HG03196 (cell line): Measurements from ENCODE around the gene MAD1L1.
"Not testable (repeated sequence)": the region's sequence is repeated elsewhere in the genome, so short reads cannot be mapped to it uniquely, and the experiment has no call there.

Experiments
- ATAC-seq: cut with Tn5 transposase; IDR thresholded peaks from one replicate; pipeline ENCODE4 v1.9.1; 2021; ENCODE audit not compliant: unreplicated experiment

The MAD1L1 gene

DNA sequence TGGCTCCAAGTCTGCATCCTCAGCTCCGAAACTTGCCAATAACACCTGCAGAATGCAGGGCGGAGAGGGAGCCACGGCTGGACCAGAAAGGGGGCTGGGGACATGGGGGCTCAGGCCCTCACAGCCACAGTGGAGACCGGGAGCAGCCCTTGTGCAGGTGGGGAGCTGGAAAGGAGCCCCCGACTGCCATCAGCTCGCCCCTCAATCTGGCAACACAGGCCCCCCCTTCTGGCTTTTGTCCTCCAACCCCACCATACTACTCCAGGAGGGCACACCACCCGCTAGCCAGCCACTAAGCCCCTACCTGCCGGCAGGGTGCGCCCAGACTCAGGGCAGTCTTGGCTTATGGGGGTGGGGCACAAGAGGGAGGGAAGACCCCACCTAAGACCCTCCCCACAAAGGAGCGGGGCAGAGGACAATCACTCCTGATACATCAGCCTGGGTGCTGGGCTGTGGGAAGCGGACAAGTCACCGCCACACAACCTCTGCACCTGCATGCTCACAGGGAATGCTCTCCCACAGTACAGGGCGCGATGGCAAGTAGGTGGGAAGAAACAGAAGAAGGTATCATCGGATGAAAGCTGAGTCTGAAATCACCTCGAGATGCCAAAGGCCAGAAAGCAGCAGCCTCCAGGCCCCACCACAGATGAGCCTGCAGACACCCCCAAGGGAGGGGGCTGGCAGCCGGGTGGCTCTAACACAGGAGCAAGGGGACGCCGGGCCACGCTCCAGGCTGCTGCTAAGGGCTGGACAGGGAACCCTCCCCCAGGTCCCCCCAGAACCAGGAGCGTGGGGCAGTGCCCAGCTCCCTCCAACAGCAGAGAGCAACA lies 297.4 kb downstream of the MAD1L1 start:
- ATAC-seq = no peak

DNA sequence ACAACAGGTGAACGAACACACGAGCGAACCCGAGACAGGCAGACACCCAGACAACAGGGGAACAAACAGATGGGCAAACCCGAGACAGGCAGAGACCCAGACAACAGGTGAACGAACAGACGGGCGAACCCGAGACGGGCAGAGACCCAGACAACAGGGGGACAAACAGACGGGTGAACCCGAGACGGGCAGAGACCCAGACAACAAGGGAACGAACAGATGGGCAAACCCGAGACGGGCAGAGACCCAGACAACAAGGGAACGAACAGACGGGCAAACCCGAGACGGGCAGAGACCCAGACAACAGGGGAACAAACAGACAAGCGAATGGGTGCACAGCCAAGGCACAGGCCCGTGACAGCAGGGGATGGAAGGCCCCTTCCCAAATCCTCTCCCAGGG lies 298.0 kb downstream of the MAD1L1 start:
- ATAC-seq = no peak

DNA sequence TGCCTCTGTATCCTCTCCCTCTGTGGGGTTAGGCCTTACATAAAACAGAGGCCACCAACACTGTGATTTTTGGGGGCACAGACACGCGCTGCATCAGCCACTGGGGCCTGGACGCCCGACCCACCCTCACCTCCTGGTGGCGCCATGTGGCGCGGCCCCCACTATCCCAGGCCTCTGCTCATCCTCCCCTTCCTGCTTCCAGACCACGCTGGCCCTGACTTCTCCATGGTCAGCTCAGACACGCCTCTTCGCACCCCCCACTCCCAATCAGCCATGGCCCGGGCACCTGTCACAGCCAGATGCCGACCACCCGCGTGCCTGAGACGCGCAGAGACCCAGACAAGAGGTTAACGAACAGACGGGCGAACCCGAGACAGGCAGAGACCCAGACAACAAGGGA lies 298.7 kb downstream of the MAD1L1 start:
- ATAC-seq = no peak

DNA sequence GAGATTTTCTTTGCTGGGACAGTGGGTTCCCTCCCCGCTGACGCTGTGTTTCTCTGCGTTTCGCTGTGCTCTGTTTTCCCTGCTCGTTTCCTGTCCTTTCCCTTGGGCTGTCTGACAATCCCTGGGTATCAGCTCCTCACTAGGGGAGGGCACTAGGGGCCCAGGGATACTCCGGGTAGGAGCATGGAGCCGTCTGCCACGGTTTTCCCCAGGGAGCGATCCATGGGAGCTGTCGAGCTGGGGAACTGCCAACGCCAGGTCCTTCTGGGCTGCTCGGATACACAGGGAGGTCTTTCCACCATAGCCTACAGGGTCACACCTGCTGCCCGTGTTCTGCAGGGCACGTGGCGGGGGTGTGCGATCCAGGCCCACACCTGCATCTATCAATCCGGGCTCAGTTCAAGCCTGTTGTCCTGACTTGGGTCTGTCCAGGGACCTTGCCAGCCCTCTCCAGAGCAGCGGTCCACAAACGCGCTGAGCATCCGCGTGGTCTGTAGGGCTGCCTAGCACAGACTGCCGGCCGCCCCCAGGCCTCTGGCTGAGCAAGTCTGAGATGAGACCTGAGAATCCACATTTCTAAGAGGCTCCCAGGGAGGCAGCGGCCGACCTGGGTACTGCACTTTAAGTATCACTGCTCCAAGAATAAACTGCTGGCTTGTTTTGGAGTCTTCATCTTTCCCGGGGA lies 299.5 kb downstream of the MAD1L1 start:
- ATAC-seq = no peak

DNA sequence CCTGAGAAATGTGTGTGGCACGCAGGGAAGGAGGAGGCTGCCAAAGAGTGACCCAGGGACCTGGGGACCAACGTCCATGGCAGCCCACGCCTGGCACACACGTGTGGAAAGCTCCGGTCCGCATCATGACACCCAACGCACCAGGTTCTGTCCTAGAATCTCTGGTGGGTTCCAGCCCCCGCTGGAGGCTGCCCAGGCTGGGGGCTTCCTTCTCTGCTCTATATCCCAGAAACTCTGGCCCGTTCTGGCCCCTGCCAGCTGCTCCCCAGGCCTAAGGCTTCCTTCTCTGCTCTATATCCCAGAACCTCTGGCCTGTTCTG lies 300.8 kb downstream of the MAD1L1 start:
- ATAC-seq = no peak

DNA sequence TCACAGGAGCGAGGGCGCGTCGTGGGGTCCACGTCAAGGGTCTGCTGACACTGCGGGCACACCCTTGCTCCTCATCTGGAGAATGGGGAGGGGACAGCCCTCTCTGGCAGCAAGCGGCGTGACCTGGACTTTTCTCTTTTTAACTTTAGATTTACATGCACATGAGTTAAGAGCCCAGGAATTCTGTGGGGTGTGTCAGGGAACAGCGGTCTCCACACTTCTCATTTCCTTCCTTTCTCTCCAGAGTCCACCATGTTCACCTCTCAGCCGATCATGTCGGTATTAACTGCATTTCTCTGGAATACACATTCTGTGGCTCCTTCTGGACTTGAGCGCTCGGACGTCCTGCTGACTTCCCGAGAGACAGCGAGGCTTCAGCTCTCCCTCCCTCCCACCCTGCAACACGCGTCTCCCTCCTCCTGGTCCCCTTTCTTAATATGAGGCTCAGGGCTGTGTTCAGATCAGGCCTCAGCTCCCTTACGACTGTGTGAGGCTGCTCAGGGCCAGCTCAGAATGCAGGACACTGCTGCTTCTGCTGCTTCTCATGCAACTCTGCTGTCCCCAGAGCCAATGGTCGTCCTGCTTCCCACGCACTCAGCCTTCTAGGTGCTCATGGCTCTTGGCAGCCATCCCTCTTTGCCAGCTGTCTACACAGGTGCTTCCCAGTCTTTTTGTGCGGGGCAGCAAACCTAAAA lies 301.3 kb downstream of the MAD1L1 start:
- no peak for ATAC-seq

DNA sequence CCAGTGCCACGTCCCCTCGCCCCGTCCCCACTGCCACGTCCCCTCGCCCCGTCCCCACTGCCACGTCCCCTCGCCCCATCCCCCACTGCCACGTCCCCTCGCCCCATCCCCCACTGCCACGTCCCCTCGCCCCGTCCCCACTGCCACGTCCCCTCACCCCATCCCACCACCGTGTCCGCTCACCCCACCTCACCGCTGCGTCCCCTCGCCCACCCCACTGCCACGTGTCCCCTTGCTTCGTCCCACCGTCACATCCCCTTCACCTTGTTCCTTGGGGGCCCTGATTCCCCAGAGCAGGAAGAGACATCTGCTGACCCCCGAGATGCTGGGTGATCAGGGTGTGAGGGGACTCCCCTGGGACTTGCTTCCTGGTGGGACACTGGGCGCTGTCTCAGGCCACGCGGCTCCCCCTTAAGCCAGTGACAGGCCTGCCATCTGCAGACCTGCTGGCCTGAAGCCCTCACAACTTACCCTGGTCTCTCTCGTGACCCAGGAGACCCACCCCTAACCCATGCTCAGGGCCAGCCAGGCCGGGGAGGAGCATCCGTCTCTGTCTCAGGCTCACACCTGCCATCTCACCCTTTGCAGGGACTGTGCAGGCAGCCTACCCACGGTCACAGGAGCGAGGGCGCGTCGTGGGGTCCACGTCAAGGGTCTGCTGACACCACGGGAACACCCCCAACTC lies 302.2 kb downstream of the MAD1L1 start:
- no peak for ATAC-seq

DNA sequence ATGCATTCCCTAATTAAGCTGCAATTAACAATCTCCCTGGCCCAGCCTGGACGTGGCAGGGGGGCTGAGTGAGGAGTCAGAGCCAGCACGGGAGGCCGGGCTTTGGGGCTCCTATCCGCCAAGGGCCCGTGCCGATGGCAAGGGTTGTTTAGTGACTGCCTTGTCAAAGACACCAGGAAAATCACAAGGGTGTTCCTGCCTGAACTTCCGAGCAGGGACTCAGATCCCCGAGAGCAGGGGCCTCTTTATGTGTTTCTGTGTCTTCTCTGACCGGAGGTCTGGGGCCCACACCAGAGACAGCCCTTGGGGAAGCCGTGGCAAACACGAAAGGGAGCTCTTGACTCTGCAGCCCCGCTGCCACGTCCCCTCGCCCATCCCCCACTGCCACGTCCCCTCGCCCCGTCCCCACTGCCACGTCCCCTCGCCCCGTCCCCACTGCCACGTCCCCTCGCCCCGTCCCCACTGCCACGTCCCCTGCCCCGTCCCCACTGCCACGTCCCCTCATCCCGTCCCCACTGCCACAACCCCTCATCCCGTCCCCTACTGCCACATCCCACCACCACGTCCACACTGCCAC lies 303.3 kb downstream of the MAD1L1 start:
- not testable (repeated sequence) for ATAC-seq

DNA sequence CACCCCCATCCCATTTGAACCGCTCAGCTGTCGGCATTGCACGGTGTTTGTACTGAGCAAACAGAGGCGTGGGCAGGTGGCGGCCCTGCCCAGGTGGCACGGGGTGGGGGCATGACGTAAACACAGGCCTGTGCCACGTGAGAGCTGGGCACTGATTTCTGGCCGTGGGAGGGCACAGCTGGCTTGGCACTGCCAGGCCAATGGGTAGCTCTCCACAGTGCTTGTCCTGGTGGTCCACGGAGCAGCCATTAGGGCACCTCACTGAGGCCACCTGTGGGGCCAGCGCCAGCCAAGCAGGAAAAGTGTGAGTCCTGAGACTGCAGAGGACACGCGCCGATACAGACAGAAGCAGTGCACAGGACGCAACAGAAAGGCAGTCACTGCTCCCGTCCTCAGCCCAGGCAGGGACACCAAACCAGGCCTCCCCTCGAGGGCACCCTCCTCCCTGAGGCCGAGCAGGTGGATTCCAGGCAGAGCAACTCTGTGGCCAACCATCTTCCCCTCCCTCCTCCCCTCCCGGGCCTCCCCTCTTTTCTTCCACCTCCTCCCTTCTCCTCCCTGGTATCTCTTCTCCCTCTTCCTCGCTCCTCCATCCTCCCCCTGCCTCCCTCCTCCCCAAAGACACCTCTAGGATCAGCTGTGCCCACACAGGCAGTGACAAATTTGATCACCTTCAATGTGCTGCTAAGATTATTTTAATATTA lies 303.9 kb downstream of the MAD1L1 start:
- ATAC-seq = no peak

DNA sequence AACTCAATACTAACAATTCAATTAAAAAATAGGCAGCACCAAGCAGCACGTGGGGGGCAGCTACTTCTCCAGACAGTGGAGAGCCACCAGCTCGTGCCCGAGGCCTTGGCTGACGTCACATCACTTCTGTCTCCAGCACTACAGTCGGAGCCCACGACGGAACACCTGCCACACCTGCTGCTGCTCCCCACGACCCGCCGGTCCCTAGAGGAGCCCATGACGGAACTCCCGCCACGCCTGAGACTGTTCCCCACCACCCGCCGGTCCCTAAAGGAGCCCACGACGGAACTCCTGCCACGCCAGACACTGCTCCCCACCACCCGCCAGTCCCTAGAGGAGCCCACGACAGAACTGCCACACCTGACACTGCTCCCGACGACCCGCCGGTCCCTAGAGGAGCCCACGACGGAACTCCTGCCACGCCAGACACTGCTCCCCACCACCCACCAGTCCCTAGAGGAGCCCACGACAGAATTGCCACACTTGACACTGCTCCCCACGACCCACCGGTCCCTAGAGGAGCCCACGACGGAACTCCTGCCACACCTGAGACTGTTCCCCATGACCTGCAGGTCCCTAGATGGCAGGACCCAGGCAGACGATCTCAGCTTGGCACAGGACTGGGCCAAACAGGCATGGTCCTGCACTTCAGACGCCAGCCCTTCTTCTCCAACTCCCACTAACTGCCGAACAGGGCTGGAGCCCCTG lies 304.7 kb downstream of the MAD1L1 start:
- ATAC-seq = no peak

DNA sequence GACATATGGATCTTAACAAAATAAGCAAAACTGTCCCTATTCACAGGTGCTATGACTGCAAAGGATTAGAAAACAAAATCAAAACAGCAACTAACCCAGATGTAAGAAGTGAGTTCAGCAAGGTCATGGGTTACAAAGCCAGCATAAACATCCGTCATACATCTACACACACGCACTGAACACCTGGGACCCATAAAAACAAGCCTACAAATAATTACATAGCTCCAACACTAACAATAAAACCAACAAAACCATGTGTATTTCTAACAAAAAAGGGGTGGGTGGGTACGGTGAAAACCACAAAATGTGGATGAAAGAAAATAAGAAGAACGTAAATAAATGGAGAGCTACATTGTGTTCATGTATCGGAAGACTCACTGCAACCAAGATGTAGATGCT lies 305.8 kb downstream of the MAD1L1 start:
- no peak for ATAC-seq

DNA sequence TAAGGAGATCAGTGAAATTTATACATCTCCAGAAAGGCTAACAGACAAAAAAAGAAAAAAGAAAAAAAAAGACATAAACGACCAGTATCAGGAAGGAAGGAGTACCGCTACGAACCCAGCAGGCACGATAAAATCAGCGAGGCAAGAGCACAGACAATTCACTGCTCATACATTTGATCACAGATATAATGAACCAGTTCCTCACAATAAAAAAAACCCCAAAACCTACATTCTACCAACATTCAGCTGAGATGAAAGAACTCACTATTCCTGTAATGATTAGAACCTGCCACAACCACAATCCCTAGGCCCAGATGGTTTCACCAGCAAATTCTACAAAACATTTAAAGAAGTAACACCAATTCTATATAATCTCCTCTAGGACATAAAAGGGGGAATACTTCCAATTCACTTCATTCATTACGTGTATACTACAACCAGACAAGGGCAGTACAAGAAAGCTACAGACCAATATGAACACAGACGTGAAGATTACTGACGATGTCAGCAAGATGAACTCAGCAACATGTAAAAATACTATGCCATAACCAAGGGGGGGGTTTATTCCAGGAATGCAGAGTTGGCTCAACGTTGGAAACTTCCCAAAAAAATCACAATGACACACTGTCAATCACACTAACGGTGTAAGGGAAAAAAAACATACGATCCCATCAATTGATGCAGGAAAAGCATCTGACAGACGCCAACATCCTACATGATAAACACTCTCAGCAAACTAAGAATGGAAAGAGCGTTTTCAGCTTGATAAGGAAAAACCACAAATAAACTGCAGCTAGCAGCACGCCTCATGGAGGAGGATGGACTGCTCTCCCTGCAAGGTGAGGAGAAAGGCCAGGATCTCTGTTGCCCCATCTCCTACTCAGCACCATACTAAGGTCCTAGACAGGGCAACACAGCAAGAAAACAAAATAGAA lies 306.5 kb downstream of the MAD1L1 start:
- no peak for ATAC-seq

DNA sequence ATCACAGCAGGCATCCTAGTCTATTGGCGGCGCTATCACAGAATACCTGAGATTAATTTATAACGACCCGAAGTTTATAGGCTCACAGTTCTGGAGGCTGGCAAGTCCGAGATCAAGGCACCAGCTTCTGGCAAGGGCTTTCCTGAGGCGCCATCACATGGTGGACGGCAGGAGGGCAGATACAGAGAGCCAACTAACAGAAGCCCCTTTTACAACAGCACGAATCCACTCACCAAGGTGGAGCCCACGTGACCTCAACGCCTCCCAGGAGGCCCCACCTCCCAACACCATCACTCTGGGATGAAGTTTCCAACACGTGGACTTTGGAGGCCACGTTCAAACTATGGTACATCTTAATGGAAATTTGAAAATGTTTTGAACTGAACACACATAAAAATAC lies 307.4 kb downstream of the MAD1L1 start:
- no peak for ATAC-seq

DNA sequence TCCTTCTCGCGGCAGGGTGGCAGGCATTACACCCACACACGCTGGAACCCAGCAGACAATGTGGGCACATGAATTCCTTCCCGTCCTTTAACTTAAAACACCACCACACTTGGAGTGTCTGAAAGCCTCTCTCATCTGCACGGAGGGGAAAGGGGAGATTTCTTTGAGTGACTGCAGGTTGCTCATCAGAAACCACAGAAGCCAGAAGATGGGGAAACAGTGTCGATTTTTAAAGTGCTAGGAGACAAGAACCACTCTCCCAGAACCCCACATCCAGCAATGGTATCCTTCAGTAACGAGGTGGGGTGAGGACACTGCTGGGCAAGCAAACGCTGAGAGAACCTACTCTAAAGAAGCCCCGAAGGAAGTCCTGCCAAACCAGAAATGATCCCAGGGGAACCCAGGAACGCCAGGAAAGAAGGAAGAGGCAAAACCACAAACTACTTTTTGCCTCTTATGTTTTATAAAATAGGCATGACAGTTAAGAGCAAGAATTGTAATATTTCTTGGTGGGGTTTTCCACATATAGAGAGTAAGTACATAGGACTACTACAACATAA lies 308.4 kb downstream of the MAD1L1 start:
- ATAC-seq = no peak

DNA sequence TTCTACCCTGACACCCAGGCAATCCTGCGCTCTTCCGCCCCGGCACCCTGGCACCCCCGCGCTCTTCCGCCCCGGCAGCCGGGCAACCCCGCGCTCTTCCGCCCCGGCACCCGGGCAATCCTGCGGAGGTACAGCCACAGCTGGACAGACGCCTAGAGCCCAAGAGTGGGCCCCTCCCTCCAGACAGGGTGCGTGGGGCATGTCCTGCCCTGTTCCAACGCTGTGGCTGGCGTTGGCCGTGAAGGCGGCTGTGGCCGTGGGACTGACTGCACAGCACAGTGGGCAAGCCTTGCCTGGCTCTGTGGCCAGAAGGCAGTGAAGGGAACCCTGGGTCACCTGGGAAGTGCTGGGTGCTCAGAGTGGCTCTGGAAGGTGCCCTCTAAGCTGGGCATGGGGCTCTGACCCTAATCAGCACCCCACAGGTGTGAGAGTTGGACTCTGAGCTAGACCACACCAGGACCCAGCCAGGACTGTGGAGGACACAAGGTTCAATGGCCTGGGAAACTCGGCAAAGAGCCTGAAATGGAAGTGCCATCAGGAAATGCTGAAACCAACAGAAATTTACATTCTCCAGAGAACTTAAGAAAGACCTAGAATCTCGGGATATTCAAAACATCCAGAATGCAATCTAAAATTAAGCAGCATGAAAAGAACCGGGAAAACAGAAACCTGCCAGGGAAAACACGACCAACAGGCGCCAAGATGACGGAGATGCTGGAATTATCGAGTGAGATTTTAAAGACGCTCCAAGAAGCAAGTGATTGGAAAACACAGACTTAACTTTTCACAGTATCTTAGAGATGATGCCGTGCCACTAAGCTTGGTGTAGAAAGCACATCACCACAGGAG lies 309.1 kb downstream of the MAD1L1 start:
- ATAC-seq = no peak

DNA sequence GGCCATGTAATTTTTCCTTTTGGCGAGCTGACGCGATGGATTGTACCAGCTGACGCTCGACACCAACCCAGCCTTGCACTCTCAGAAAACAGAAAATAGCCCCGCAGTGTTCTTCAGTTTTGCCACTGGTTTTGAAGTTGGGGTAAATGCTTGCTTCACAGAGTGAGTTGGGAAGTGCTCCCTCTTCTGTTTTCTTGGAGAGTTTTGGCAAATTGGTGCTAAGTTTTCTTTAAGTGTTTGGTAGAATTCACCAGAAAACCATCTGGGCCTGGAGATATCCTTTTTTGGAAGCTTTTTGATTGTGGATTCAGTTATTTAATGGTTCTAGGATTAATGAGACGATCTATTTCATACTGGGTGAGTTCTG lies 309.9 kb downstream of the MAD1L1 start:
- ATAC-seq = no peak

DNA sequence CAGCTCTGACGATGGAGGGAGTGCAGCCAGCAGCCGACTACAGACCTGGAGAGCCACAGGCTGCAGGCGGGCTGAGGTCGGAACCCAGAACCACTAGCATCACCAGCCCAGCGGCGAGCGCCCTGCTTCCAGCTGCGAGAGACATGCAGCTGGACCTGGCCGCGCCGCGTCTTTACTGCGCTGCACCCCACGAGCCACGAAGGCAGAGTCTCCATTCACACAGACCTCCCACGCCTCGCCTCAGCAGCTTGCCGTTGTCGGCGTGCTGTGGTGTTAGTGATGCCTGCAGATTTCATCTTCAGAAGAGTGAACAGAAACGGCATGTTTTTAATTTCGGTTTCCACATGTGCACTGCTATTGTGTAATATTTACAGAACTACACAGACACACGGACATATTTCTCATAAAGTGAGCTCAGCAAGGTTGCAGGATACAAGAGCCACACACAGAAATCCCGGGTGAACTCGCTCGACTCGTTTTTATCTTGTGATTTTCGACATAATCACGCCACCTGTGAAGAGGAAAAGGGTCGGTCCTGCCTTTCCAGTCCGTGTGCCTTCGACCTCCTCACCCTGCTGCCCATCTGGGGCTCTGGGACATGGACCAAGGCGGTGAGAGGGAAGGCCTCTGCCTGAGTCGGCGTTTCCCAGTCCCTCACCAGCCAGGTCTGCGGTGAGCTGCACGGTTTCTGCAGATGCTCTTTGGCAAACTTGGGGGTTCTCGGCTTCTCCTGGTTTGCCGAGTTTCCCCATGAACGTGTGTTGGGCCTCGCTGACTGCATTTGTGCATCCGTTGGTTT lies 310.5 kb downstream of the MAD1L1 start:
- ATAC-seq = no peak
